SK-N-SH treated with all-trans-retinoic acid at 6 μM for 48 hours (cell line): ENCODE results near the gene TPR.

Source experiments
- ARNTL ChIP-seq: fragments of 450-650 bp; formaldehyde crosslinking; IDR thresholded peaks from 2 replicates; pipeline ENCODE4 v1.5.0; 2020; ENCODE audit warnings: low read depth, mild to moderate bottlenecking, moderate library complexity, borderline replicate concordance
- CREB5 ChIP-seq: fragments of 250-450 bp; sonication (Bioruptor Pico); IDR thresholded peaks from 2 replicates; pipeline ENCODE4 v1.5.1; 2020; ENCODE audit warnings: low read depth, mild to moderate bottlenecking, moderate library complexity
- ESRRG ChIP-seq: fragments of 250-450 bp; sonication (Bioruptor Pico); IDR thresholded peaks from 2 replicates; pipeline ENCODE4 v1.6.1; 2021; ENCODE audit warnings: mild to moderate bottlenecking
- ISL1 ChIP-seq: fragments of 250-450 bp; sonication (Bioruptor Pico); IDR thresholded peaks from 2 replicates; pipeline ENCODE4 v2.1.2; 2022; ENCODE audit warnings: mild to moderate bottlenecking, moderate library complexity
- POU6F1 ChIP-seq: fragments of 250-450 bp; sonication (Bioruptor Pico); IDR thresholded peaks from 2 replicates; pipeline ENCODE4 v1.8.0; 2021; ENCODE audit warnings: low read depth, mild to moderate bottlenecking, moderate library complexity, borderline replicate concordance
- TCF4 ChIP-seq: fragments of 250-450 bp; sonication (Bioruptor Pico); IDR thresholded peaks from 2 replicates; pipeline ENCODE4 v1.8.0; 2021; ENCODE audit warnings: mild to moderate bottlenecking, moderate library complexity, borderline replicate concordance
- ZC3H10 ChIP-seq: fragments of 250-450 bp; sonication (Bioruptor Pico); IDR thresholded peaks from 2 replicates; pipeline ENCODE4 v1.5.1; 2021; ENCODE audit warnings: mild to moderate bottlenecking, moderate library complexity
- ZFP30 ChIP-seq: fragments of 450-650 bp; formaldehyde crosslinking; IDR thresholded peaks from 2 replicates; pipeline ENCODE4 v1.5.0; 2022; ENCODE audit warnings: mild to moderate bottlenecking, moderate library complexity
- ZNF565 ChIP-seq: fragments of 450-650 bp; formaldehyde crosslinking; conservative IDR thresholded peaks from 2 replicates; pipeline ENCODE4 v1.5.0; 2020; ENCODE audit warnings: low read depth, mild to moderate bottlenecking, moderate library complexity
- ZNF8 ChIP-seq: fragments of 450-650 bp; formaldehyde crosslinking; IDR thresholded peaks from 2 replicates; pipeline ENCODE4 v1.5.0; 2020; ENCODE audit warnings: mild to moderate bottlenecking, moderate library complexity
- TF ChIP-seq, protein P1 (sequence below): fragments of 250-450 bp; sonication (Bioruptor Pico); IDR thresholded peaks from 2 replicates; pipeline ENCODE4 v1.5.0; 2020; ENCODE audit warnings: mild to moderate bottlenecking, moderate library complexity
- TF ChIP-seq, protein P2 (sequence below): fragments of 250-450 bp; sonication (Bioruptor Pico); IDR thresholded peaks from 2 replicates; pipeline ENCODE4 v1.8.0; 2020; ENCODE audit warnings: mild to moderate bottlenecking, moderate library complexity, borderline replicate concordance
- TF ChIP-seq, protein P3 (sequence below): fragments of 250-450 bp; sonication (Bioruptor Pico); IDR thresholded peaks from 2 replicates; pipeline ENCODE4 v1.5.1; 2021; ENCODE audit warnings: mild to moderate bottlenecking, moderate library complexity

DNA sequence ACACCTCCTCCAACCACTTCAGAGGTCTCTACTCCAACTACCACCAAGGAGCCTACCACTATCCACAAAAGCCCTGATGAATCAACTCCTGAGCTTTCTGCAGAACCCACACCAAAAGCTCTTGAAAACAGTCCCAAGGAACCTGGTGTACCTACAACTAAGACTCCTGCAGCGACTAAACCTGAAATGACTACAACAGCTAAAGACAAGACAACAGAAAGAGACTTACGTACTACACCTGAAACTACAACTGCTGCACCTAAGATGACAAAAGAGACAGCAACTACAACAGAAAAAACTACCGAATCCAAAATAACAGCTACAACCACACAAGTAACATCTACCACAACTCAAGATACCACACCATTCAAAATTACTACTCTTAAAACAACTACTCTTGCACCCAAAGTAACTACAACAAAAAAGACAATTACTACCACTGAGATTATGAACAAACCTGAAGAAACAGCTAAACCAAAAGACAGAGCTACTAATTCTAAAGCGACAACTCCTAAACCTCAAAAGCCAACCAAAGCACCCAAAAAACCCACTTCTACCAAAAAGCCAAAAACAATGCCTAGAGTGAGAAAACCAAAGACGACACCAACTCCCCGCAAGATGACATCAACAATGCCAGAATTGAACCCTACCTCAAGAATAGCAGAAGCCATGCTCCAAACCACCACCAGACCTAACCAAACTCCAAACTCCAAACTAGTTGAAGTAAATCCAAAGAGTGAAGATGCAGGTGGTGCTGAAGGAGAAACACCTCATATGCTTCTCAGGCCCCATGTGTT is 66.6 kb downstream of the TPR start:
- TF ChIP-seq ARNTL (CRISPR knock-in tag) (no peak), ZC3H10 (CRISPR knock-in tag) (no peak), ZNF565 (no peak), CREB5 (CRISPR knock-in tag) (no peak), ISL1 (no peak), ZNF8 (no peak), TCF4 (CRISPR knock-in tag) (no peak), ZFP30 (CRISPR knock-in tag) (no peak), POU6F1 (CRISPR knock-in tag) (no peak), ESRRG (CRISPR knock-in tag) (no peak)
- TF ChIP-seq, protein P1, sequence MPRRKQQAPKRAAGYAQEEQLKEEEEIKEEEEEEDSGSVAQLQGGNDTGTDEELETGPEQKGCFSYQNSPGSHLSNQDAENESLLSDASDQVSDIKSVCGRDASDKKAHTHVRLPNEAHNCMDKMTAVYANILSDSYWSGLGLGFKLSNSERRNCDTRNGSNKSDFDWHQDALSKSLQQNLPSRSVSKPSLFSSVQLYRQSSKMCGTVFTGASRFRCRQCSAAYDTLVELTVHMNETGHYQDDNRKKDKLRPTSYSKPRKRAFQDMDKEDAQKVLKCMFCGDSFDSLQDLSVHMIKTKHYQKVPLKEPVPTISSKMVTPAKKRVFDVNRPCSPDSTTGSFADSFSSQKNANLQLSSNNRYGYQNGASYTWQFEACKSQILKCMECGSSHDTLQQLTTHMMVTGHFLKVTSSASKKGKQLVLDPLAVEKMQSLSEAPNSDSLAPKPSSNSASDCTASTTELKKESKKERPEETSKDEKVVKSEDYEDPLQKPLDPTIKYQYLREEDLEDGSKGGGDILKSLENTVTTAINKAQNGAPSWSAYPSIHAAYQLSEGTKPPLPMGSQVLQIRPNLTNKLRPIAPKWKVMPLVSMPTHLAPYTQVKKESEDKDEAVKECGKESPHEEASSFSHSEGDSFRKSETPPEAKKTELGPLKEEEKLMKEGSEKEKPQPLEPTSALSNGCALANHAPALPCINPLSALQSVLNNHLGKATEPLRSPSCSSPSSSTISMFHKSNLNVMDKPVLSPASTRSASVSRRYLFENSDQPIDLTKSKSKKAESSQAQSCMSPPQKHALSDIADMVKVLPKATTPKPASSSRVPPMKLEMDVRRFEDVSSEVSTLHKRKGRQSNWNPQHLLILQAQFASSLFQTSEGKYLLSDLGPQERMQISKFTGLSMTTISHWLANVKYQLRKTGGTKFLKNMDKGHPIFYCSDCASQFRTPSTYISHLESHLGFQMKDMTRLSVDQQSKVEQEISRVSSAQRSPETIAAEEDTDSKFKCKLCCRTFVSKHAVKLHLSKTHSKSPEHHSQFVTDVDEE: no peak
- TF ChIP-seq, protein P2, sequence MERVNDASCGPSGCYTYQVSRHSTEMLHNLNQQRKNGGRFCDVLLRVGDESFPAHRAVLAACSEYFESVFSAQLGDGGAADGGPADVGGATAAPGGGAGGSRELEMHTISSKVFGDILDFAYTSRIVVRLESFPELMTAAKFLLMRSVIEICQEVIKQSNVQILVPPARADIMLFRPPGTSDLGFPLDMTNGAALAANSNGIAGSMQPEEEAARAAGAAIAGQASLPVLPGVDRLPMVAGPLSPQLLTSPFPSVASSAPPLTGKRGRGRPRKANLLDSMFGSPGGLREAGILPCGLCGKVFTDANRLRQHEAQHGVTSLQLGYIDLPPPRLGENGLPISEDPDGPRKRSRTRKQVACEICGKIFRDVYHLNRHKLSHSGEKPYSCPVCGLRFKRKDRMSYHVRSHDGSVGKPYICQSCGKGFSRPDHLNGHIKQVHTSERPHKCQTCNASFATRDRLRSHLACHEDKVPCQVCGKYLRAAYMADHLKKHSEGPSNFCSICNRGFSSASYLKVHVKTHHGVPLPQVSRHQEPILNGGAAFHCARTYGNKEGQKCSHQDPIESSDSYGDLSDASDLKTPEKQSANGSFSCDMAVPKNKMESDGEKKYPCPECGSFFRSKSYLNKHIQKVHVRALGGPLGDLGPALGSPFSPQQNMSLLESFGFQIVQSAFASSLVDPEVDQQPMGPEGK: no peak
- TF ChIP-seq, protein P3, sequence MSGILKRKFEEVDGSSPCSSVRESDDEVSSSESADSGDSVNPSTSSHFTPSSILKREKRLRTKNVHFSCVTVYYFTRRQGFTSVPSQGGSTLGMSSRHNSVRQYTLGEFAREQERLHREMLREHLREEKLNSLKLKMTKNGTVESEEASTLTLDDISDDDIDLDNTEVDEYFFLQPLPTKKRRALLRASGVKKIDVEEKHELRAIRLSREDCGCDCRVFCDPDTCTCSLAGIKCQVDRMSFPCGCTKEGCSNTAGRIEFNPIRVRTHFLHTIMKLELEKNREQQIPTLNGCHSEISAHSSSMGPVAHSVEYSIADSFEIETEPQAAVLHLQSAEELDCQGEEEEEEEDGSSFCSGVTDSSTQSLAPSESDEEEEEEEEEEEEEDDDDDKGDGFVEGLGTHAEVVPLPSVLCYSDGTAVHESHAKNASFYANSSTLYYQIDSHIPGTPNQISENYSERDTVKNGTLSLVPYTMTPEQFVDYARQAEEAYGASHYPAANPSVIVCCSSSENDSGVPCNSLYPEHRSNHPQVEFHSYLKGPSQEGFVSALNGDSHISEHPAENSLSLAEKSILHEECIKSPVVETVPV (CRISPR knock-in tag): no peak
